Endothelial cell of umbilical vein (primary cell): ENCODE measurements around the gene SYTL2. TPM values are rescaled to one million over a fixed set of nuclear protein-coding genes. Genes with fewer than 3 reads are reported as not detected.

Experiments used
- BruUV-seq: library from RNA; stranded (reverse); fragments of 400-500 nt; replicated peaks from 2 replicates; lab custom pipeline; 2021; lab: Mats Ljungman, UMichigan
- CTCF ChIA-PET: fragments of 300-600, 350-600 bp; sonication (Branson Sonifier 250); formaldehyde crosslinking; loops from one replicate; lab custom pipeline; 2021; ENCODE audit warnings: antibody characterized with exemption, inconsistent platforms; lab: Charles Lee
- POLR2A ChIA-PET: fragments of 300-600, 350-600 bp; sonication (Branson Sonifier 250); formaldehyde crosslinking; loops from one replicate; lab custom pipeline; 2021; ENCODE audit warnings: antibody characterized with exemption, inconsistent platforms; lab: Charles Lee
- DNase-seq: peaks from one replicate; pipeline ENCODE4 v3.0.0-alpha.2; 2011; ENCODE audit warnings: low read depth, low spot score
- FAIRE-seq: peaks from 2 replicates; lab custom pipeline; 2011; peaks lifted over from hg19 to GRCh38; lab: Jason Lieb, UNC
- H2AFZ ChIP-seq: 2 replicates; pipeline ENCODE4 v1.6.0; 2012; ENCODE audit warnings: low read depth, low read length, control low read depth, inconsistent platforms
- H3K27ac ChIP-seq: 2 replicates; pipeline ENCODE4 v1.5.1; 2011; ENCODE audit warnings: low read depth, mild to moderate bottlenecking, control low read depth, low read length, moderate library complexity; ENCODE audit not compliant: insufficient read depth
- H3K27me3 ChIP-seq, 2 experiments: 2 replicates each; pipeline versions ENCODE4 v1.6.0 to v1.6.1; 2011; ENCODE audit warnings: low read length in 2 of 2, mixed read lengths in 1 of 2; ENCODE audit not compliant: control insufficient read depth in 2 of 2, insufficient read depth in 2 of 2
- H3K36me3 ChIP-seq, 2 experiments: 2 replicates in 1 of 2; 3 replicates in 1 of 2; pipeline ENCODE4 v1.5.1; 2011; ENCODE audit warnings: low read length in 2 of 2, mild to moderate bottlenecking in 1 of 2, moderate library complexity in 1 of 2; ENCODE audit not compliant: control insufficient read depth in 2 of 2, insufficient read depth in 2 of 2; ENCODE audit errors: extremely low read depth in 1 of 2
- H3K4me1 ChIP-seq: 3 replicates; pipeline ENCODE4 v1.5.1; 2011; ENCODE audit warnings: mild to moderate bottlenecking, low read length; ENCODE audit not compliant: control insufficient read depth, insufficient read depth; ENCODE audit errors: extremely low read depth
- H3K4me2 ChIP-seq: 2 replicates; pipeline ENCODE4 v1.6.1; 2011; ENCODE audit warnings: low read length, control low read depth, mixed read lengths; ENCODE audit not compliant: insufficient read depth
- H3K4me3 ChIP-seq, 3 experiments: fragments of 200-600 bp in 1 of 3; sonication (generic), shearing (Covaris generic) in 1 of 3; replicated peaks in 1 of 3; 2 replicates each; pipeline ENCODE4 v1.5.1; 2011 to 2016; ENCODE audit warnings: control low read depth in 3 of 3, low read length in 3 of 3, mild to moderate bottlenecking in 2 of 3, inconsistent platforms in 1 of 3, low read depth in 1 of 3, moderate library complexity in 1 of 3; ENCODE audit not compliant: insufficient read depth in 1 of 3
- H3K79me2 ChIP-seq: 2 replicates; pipeline ENCODE4 v1.6.0; 2012; ENCODE audit warnings: low read length, inconsistent platforms; ENCODE audit not compliant: control insufficient read depth, insufficient read depth
- H3K9ac ChIP-seq: replicated peaks from 2 replicates; pipeline ENCODE3; 2011; ENCODE audit warnings: low read length, control low read depth; ENCODE audit not compliant: insufficient read depth; ENCODE audit errors: extremely low read depth
- H3K9me1 ChIP-seq: replicated peaks from 3 replicates; pipeline ENCODE4 v1.6.0; 2011; ENCODE audit warnings: mild to moderate bottlenecking, low read length; ENCODE audit not compliant: control insufficient read depth, insufficient read depth; ENCODE audit errors: extremely low read depth
- H3K9me3 ChIP-seq: replicated peaks from 2 replicates; pipeline ENCODE4 v1.5.1; 2012; ENCODE audit warnings: low read length, inconsistent platforms; ENCODE audit not compliant: control insufficient read depth, insufficient read depth
- H4K20me1 ChIP-seq: replicated peaks from 2 replicates; pipeline ENCODE3; 2011; ENCODE audit warnings: mild to moderate bottlenecking, low read length; ENCODE audit not compliant: control insufficient read depth, insufficient read depth; ENCODE audit errors: extremely low read depth
- EZH2 ChIP-seq: IDR thresholded peaks from 2 replicates; pipeline ENCODE4 v1.6.1; 2012; ENCODE audit warnings: borderline replicate concordance, low read depth, mild to moderate bottlenecking, moderate library complexity, low read length, inconsistent platforms; ENCODE audit not compliant: severe bottlenecking
- FOS ChIP-seq: IDR thresholded peaks from 2 replicates; pipeline ENCODE4 v1.6.1; 2011; ENCODE audit warnings: mild to moderate bottlenecking, low read length, moderate library complexity, borderline replicate concordance; ENCODE audit not compliant: insufficient read depth
- GATA2 ChIP-seq: IDR thresholded peaks from 2 replicates; pipeline ENCODE4 v1.7.0; 2011; ENCODE audit warnings: low read depth, mild to moderate bottlenecking, moderate library complexity, mixed read lengths, low read length; ENCODE audit not compliant: insufficient read length, insufficient read depth
- JUN ChIP-seq: IDR thresholded peaks from 2 replicates; pipeline ENCODE4 v1.6.1; 2011; ENCODE audit warnings: borderline replicate concordance, low read depth; ENCODE audit not compliant: insufficient read length, insufficient read depth
- MAX ChIP-seq: IDR thresholded peaks from 2 replicates; pipeline ENCODE4 v1.6.1; 2011; ENCODE audit not compliant: insufficient read depth, insufficient read length
- MYC ChIP-seq: IDR thresholded peaks from one replicate; pipeline ENCODE4 v1.6.1; 2011; ENCODE audit warnings: mild to moderate bottlenecking, low read depth, low read length
- POLR2A ChIP-seq: IDR thresholded peaks from 2 replicates; pipeline ENCODE4 v1.6.1; 2012; ENCODE audit warnings: low read depth, mild to moderate bottlenecking, control low read depth, low read length
- POLR2AphosphoS5 ChIP-seq: IDR thresholded peaks from 2 replicates; pipeline ENCODE4 v1.6.1; 2012; ENCODE audit warnings: low read depth, mild to moderate bottlenecking, control low read depth, low read length, moderate library complexity; ENCODE audit not compliant: insufficient read depth
- dilution Hi-C: fragments of 300-500 bp; cut with MboI; formaldehyde crosslinking; loops from one replicate; pipeline ENCODE4 v1.15.0; 2019; ENCODE audit warnings: low sequenced_read_pairs; ENCODE audit not compliant: extremely low pct_ligation_motif_present
- intact Hi-C: fragments of 100-400 bp; cut with micrococcal nuclease; formaldehyde crosslinking; loops from one replicate; pipeline ENCODE4 v1.10.0; 2022
- polyA plus RNA-seq, 4 experiments: library from polyadenylated mRNA; depleted of rRNA in 3 of 4; stranded (reverse) in 3 of 4; unstranded in 1 of 4; fragments of >200 nt; gene quantifications; 2 replicates each; pipeline versions ENCODE4 v1.2.1 to v1.2.3, GENCODE V29; 2011 to 2012; ENCODE audit warnings: missing spikeins in 1 of 4
- total RNA-seq: library from RNA; stranded (reverse); gene quantifications from 2 replicates; pipeline ENCODE4 v1.2.3, GENCODE V29; 2021
- TF ChIP-seq, protein P1 (sequence below), 2 donors: IDR thresholded peaks; 1 replicate in 1 of 2; 2 replicates in 1 of 2; pipeline ENCODE4 v1.5.1; 2011; ENCODE audit warnings: low read length in 2 of 2, mild to moderate bottlenecking in 2 of 2, moderate library complexity in 2 of 2, control low read depth in 1 of 2, inconsistent platforms in 1 of 2, low read depth in 1 of 2; ENCODE audit not compliant: insufficient read depth in 1 of 2; ENCODE audit errors: extremely low read depth in 1 of 2

The SYTL2 gene
- total and polyA plus RNA-seq, 2 donors (not counting 3 experiments of a cell fraction or from before 2014, with no cell fraction given), result 1.4 to 2.4 TPM

- intact Hi-C loops, result loop anchor here (10.0 kb wide), 1 partner anchor 627 kb away; no protein-coding TSS in a partner anchor
- Histone ChIP-seq H3K9me1 (no peaks in the 10 kb centered on the region), H3K9ac (no peak overlapping the region), H4K20me1 (no peaks in the 10 kb centered on the region), H3K9me3 (no peaks in the 10 kb centered on the region), H3K36me3 (no peaks in the 10 kb centered on the region), H3K4me1 (no peaks in the 10 kb centered on the region), H3K4me3 (no peak overlapping the region), H3K79me2 (peaks cover 15% of the 10 kb centered on the region), H3K4me2 (no peak overlapping the region), H3K27ac (no peak overlapping the region), H3K27me3 (peaks cover 2 to 3% of the 10 kb centered on the region in 2 experiments), H2AFZ (no peak overlapping the region)
- FAIRE-seq (no peak), DNase-seq (no peak)
- ChIA-PET POLR2A (no interaction called here), CTCF (interaction anchor here (0.6 to 0.9 kb wide), 2 partner anchors 17 to 141 kb away, joined by 3 to 5 read pairs; partner anchors contain the start of gene CCDC89)
- no TSS peak for BruUV-seq
- TF ChIP-seq MAX (no peak), FOS (no peak), GATA2 (no peak), EZH2 (no peak), JUN (no peak), POLR2AphosphoS5 (no peak), POLR2A (no peak), MYC (no peak)
- TF ChIP-seq, protein P1, sequence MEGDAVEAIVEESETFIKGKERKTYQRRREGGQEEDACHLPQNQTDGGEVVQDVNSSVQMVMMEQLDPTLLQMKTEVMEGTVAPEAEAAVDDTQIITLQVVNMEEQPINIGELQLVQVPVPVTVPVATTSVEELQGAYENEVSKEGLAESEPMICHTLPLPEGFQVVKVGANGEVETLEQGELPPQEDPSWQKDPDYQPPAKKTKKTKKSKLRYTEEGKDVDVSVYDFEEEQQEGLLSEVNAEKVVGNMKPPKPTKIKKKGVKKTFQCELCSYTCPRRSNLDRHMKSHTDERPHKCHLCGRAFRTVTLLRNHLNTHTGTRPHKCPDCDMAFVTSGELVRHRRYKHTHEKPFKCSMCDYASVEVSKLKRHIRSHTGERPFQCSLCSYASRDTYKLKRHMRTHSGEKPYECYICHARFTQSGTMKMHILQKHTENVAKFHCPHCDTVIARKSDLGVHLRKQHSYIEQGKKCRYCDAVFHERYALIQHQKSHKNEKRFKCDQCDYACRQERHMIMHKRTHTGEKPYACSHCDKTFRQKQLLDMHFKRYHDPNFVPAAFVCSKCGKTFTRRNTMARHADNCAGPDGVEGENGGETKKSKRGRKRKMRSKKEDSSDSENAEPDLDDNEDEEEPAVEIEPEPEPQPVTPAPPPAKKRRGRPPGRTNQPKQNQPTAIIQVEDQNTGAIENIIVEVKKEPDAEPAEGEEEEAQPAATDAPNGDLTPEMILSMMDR (IDR thresholded peaks at IDR 0.05; ENCODE audit: extremely low read depth in 1 of 2, insufficient read depth in 1 of 2, low read depth in 1 of 2, low read length in 2 of 2), result no peak
- dilution Hi-C loops, result no loop called here
Measured at GRCh38 chr11:85668157-85668556, 142.8 kb downstream of the SYTL2 start.
